ENCODE measurements around the gene PDCD4.
"Not testable (repeated sequence)": the region's sequence is repeated elsewhere in the genome, so short reads cannot be mapped to it uniquely, and the experiment has no call there.

The PDCD4 gene

DNA sequence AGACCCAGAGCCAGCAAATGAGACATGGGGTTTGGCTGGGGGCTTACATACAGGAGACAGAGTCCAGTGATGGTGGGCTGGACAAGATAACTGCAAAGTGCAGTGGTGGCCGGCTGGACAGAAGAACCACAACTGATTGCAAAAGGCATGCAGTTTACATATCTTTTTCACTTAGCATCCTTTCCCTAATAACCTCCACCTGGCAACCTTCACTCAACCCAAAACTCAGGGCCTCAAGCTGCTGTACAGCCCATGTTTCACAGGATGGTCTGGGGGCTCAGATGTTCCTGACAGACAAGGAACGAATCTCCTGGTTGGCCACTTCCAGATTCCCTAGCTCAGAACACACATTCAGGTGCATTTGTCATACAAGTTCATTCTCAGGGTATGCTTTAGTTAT, 7.8 kb upstream of the PDCD4 start:
- TF ChIP-seq, protein P1, sequence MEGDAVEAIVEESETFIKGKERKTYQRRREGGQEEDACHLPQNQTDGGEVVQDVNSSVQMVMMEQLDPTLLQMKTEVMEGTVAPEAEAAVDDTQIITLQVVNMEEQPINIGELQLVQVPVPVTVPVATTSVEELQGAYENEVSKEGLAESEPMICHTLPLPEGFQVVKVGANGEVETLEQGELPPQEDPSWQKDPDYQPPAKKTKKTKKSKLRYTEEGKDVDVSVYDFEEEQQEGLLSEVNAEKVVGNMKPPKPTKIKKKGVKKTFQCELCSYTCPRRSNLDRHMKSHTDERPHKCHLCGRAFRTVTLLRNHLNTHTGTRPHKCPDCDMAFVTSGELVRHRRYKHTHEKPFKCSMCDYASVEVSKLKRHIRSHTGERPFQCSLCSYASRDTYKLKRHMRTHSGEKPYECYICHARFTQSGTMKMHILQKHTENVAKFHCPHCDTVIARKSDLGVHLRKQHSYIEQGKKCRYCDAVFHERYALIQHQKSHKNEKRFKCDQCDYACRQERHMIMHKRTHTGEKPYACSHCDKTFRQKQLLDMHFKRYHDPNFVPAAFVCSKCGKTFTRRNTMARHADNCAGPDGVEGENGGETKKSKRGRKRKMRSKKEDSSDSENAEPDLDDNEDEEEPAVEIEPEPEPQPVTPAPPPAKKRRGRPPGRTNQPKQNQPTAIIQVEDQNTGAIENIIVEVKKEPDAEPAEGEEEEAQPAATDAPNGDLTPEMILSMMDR (conservative IDR thresholded peaks at IDR 0.05) = no peak
- H3K27ac ChIP-seq = no peak overlapping the region

DNA sequence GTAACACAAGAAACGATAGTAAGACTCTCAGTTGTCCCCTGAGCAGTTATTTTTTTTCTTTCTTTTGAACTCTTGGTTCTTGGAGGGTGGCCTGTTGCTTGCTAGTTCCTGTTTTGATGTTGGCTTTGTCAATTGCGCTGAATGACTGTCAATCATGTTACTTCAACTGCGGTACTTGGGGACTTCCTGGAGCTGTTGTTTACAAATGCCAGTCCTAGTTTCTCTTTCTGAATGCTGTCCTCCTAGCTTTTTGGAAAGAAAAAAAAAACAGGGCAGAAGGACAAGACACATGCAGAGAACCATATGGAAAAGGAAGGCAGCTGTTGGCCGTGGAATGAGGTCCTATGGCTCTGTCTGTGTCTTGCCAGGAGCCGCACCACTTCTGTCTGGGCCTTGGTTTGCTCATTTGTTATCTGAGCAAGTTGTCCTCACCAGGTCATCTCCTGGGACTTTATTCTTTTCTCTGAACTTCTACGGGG, 7.0 kb upstream of the PDCD4 start:
- no peak overlapping the region for H3K27ac ChIP-seq
- TF ChIP-seq, protein P1 (conservative IDR thresholded peaks at IDR 0.05) = no peak

DNA sequence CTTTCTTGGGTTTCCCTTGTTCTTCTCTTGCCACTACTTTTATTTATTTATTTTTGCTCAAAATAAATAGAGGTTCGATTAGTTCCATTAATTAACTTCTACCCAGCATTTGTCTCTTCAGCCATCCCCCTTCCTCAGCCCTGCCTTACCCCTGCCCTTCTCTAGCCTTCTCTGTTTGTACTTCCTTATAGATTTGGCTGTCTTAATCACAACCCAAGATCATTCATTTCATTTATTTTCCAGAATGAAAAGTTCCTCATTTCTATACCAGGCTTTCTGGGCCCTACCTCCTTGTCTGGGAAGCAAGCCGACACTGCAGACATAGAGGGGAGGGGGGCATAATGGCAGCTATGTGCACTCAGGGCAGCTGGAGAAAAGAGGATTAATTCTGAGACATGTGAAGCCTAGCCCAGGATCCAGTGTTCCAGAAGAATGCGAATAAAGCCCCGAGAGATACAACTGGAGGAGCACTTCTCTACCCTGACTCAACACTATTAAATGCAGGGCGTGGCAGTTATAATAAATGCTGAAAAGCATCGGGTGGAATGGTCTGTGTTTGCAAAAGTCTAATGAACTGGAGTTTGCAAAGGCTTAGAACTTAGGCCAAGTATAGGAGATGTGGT, 6.4 kb upstream of the PDCD4 start:
- no peak overlapping the region for H3K27ac ChIP-seq
- TF ChIP-seq, protein P1 (conservative IDR thresholded peaks at IDR 0.05) = no peak

DNA sequence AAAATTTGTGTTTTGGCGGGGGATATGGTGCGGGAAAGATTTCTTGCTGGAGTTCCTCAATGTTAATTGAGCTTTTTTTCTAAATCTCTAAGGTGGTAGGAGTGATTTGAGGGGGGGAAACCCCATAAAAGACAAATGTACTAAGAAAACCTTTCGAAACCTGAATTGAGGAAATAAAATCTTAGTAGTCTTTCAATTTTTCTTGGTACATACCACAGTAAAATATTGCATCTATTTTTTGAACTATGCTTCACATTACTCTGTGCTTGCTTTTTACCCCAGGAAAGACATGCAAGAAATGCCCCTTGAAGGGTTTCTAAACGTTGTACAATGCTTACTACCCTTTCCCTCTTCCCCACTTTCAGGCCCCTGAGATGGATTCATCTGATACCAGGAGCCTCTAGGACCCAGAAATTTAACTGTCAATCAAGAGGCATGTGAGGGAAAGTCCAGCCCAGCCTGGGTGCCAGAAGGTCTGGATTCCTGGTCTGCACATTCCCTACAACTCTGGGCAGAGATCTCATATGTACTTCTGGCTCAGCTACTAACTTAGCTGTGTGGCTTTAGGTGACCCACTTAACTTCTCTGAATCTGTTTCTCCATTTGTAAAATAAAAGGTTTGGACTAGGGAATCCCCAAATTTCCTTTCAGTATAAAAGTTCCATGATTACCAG, 5.8 kb upstream of the PDCD4 start:
- H3K27ac ChIP-seq = no peak overlapping the region

DNA sequence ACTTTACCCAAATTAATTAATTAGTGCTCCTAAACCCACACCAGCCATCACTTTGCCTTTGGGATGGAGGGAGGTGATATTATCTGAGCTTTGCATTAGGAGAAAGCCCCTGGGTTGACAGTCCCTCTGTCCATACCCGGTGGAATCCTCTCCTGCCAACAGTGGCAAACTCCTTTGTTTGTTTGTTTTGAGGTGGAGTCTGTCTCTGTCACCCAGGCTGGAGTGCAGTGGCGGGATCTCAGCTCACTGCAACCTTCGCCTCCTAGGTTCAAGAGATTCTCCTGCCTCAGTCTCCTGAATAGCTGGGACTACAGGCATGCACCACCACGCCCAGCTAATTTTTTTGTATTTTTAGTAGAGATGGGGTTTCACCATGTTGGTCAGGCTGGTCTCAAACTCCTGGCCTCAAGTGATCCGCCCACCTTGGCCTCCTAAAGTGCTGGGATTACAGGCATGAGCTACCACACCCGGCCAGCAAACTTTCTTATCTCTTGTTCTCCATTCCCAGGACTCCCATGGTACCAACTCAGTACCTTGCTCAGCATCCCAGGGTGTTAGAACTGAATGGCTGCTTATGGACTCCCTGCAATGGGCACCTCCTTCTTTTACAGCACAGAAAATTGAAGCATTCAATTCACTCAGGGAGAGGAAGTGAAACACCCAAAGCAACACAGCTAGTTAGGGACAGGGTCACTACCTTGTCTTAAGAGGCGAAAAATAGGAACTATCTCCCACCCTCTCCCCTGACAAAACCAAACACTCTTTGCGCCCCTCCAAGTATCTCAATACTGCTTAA, 4.5 kb upstream of the PDCD4 start:
- H3K27ac ChIP-seq = not testable (repeated sequence)

More for the DNA sequence above, 5.8 kb upstream of the PDCD4 start:
- TF ChIP-seq, protein P1 (conservative IDR thresholded peaks at IDR 0.05) = no peak

DNA sequence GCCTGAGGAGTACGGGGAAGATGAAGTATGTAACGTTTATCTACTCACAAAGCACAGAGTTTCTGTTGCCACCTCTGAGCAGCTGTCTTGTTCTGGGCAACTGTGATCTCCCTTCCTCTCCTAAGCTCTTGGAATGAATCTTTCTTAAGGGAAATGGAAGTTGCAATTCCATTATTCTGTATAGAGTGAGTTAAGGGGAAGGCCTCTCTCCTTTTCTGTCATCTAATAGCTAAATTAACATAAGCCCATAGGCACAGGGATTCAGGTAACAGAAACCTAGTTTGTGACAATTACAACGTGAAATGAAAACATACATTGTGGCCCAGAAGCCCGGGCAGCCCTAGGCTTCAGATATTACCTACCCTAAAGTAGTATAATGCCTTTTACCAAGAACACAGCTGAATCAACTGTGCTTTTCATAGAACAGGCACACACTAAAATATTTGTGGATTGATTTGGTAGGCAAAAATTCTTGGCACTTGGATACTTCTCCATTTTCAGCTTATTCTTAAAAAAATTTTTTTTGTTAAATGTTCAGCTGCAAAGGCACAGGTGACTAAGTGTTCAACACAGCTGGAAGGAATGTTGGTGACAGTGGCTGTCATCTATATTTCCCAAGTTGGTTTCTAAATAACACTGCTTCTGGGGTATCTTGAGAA, 3.8 kb upstream of the PDCD4 start:
- TF ChIP-seq, protein P1 (conservative IDR thresholded peaks at IDR 0.05) = no peak
- no peak overlapping the region for H3K27ac ChIP-seq

DNA sequence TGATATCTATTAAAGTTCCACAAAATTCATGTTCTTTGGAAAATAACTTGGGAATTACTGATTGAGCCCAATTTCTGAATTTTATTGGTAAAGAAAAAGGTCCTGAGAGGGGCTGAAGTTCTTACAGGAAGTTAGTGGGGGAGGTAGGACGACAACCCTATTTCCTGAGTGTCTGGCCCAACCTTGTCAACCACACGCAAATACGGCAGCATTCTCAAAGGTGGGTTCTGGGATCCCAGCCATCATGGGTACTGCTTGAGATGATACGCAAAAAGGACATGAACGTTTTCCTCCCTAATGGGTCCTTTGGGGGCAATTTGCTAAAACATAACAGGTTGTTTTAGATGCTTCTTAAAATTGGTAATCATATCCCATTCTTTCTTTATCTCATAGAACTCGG, 2.7 kb upstream of the PDCD4 start:
- no peak overlapping the region for H3K27ac ChIP-seq
- TF ChIP-seq, protein P1 (conservative IDR thresholded peaks at IDR 0.05) = no peak
